GM12878 (cell line): Measurements from ENCODE around the gene DYTN. TPM values are rescaled to one million over a fixed set of nuclear protein-coding genes. Genes with fewer than 3 reads are reported as not detected.

Source experiments
- ATAC-seq: fragments of 200-7000 bp; cut with Tn5 transposase; 3 replicates; pipeline ENCODE4 v1.9.1; 2020; ENCODE audit warnings: mild to moderate bottlenecking, moderate library complexity
- BruUV-seq: library from RNA; stranded (reverse); fragments of 400-500 nt; replicated peaks from 2 replicates; lab custom pipeline; 2021; lab: Mats Ljungman, UMichigan
- CTCF ChIA-PET: fragments of 300-600 bp; sonication (Branson Sonifier 250); formaldehyde crosslinking; extraction: SDS; loops from one replicate; lab custom pipeline; 2021; ENCODE audit warnings: inconsistent platforms; lab: Yijun Ruan, JAX
- POLR2A ChIA-PET: fragments of 350-600 bp; formaldehyde crosslinking; extraction: SDS; loops from one replicate; lab custom pipeline; 2021; ENCODE audit warnings: inconsistent platforms; lab: Charles Lee
- RAD21 ChIA-PET: fragments of 300-600 bp; sonication (Branson Sonifier 250); formaldehyde crosslinking; loops from one replicate; lab custom pipeline; 2023; ENCODE audit warnings: antibody characterized with exemption; ENCODE audit not compliant: unreplicated experiment; lab: Charles Lee
- SMC1A ChIA-PET: fragments of 300-600 bp; sonication (Branson Sonifier 250); formaldehyde crosslinking; loops from one replicate; lab custom pipeline; 2023; ENCODE audit not compliant: unreplicated experiment, uncharacterized antibody; lab: Charles Lee
- DNase-seq: peaks from one replicate; pipeline ENCODE4 v3.0.0-alpha.2; 2011; ENCODE audit warnings: low read depth, low spot score
- FAIRE-seq: peaks from 3 replicates; lab custom pipeline; 2011; peaks lifted over from hg19 to GRCh38; lab: Jason Lieb, UNC
- H2AFZ ChIP-seq: 2 replicates; pipeline ENCODE4 v1.6.0; 2011; ENCODE audit warnings: low read depth, low read length, control low read depth; ENCODE audit not compliant: control insufficient read depth
- H3K27ac ChIP-seq: 2 replicates; pipeline ENCODE4 v1.5.1; 2011; ENCODE audit warnings: control low read depth; ENCODE audit not compliant: control insufficient read depth, insufficient read depth
- H3K27me3 ChIP-seq, 2 experiments: replicated peaks in 1 of 2; 2 replicates each; pipeline versions ENCODE4 v1.6.0 to v1.6.1; 2011; ENCODE audit warnings: low read length in 1 of 2; ENCODE audit not compliant: control insufficient read depth in 2 of 2, insufficient read depth in 2 of 2
- H3K36me3 ChIP-seq, 2 experiments: 2 replicates each; pipeline ENCODE4 v1.5.1; 2011; ENCODE audit warnings: low read length in 1 of 2; ENCODE audit not compliant: control insufficient read depth in 2 of 2, insufficient read depth in 2 of 2
- H3K4me1 ChIP-seq: 2 replicates; pipeline ENCODE4 v1.6.1; 2011; ENCODE audit warnings: mild to moderate bottlenecking, low read length, moderate library complexity, mixed read lengths; ENCODE audit not compliant: control insufficient read depth, insufficient read depth
- H3K4me2 ChIP-seq: 2 replicates; pipeline ENCODE4 v1.6.0; 2011; ENCODE audit warnings: control low read depth; ENCODE audit not compliant: control insufficient read depth, insufficient read depth
- H3K4me3 ChIP-seq: fragments of 200-600 bp; sonication (generic); 2 replicates; pipeline ENCODE4 v1.5.1; 2016
- H3K79me2 ChIP-seq: 2 replicates; pipeline ENCODE4 v1.6.0; 2011; ENCODE audit warnings: low read length; ENCODE audit not compliant: control insufficient read depth, insufficient read depth
- H3K9ac ChIP-seq: 2 replicates; pipeline ENCODE4 v1.8.0; 2011; ENCODE audit warnings: low read length, control low read depth, mixed read lengths; ENCODE audit not compliant: control insufficient read depth, insufficient read depth
- H3K9me3 ChIP-seq: replicated peaks from 3 replicates; pipeline ENCODE4 v1.5.1; 2011; ENCODE audit warnings: mild to moderate bottlenecking, low read length; ENCODE audit not compliant: control insufficient read depth, insufficient read depth
- H4K20me1 ChIP-seq: 2 replicates; pipeline ENCODE4 v1.6.0; 2011; ENCODE audit not compliant: control insufficient read depth, insufficient read depth
- CHD2 ChIP-seq: IDR thresholded peaks from 2 replicates; pipeline ENCODE4 v1.6.1; 2011; ENCODE audit warnings: low read depth, low read length, improper control_type of control experiment, borderline replicate concordance
- EZH2 ChIP-seq: IDR thresholded peaks from 2 replicates; pipeline ENCODE4 v1.6.1; 2012; ENCODE audit warnings: low read depth, mild to moderate bottlenecking, control low read depth, inconsistent platforms, low read length, borderline replicate concordance; ENCODE audit not compliant: control insufficient read depth
- KAT2A ChIP-seq: conservative IDR thresholded peaks from 2 replicates; pipeline ENCODE4 v1.6.1; 2011; ENCODE audit warnings: low read depth, low read length; ENCODE audit not compliant: control insufficient read depth
- NBN ChIP-seq: fragments of 450-650 bp; IDR thresholded peaks from 2 replicates; pipeline ENCODE4 v1.6.1; 2016
- RELA ChIP-seq: fragments of 450-650 bp; IDR thresholded peaks from 2 replicates; pipeline ENCODE4 v1.8.0; 2014; ENCODE audit warnings: borderline replicate concordance; ENCODE audit not compliant: partially characterized antibody
- SKIL ChIP-seq: fragments of 450-650 bp; IDR thresholded peaks from 2 replicates; pipeline ENCODE4 v1.6.1; 2017; ENCODE audit warnings: mild to moderate bottlenecking, low read depth, inconsistent platforms; ENCODE audit not compliant: poor library complexity, severe bottlenecking
- TARDBP ChIP-seq: IDR thresholded peaks from 2 replicates; pipeline ENCODE4 v1.6.1; 2016; ENCODE audit warnings: borderline replicate concordance
- ZBTB40 ChIP-seq: fragments of 450-650 bp; IDR thresholded peaks from 2 replicates; pipeline ENCODE4 v1.6.1; 2016; ENCODE audit warnings: mild to moderate bottlenecking, moderate library complexity, borderline replicate concordance
- WGBS: methylation state at CpG from one replicate; pipeline ENCODE4 v1.1.6; 2016; ENCODE audit warnings: low lambda C conversion rate; ENCODE audit not compliant: insufficient replicate concordance, insufficient coverage; ENCODE audit errors: missing lambda C conversion rate; 5-methylcytosine and 5-hydroxymethylcytosine counted together
- in situ Hi-C: fragments of 300-500 bp; cut with MboI; formaldehyde crosslinking; loops from 9 replicates; pipeline ENCODE4 v1.14.3; 2018; ENCODE audit warnings: mixed read lengths
- intact Hi-C: fragments of 100-400 bp; cut with micrococcal nuclease; formaldehyde crosslinking; loops from one replicate; pipeline ENCODE4 v1.14.2; 2022; ENCODE audit not compliant: unreplicated experiment
- polyA plus RNA-seq, 11 experiments: library from polyadenylated mRNA; depleted of rRNA in 4 of 11; unstranded in 6 of 11; stranded (reverse) in 5 of 11; fragments of >200 nt; fragmentation: Nextera tagmentation in 4 of 11; fragmentation: Illumina TruSeq in 1 of 11; extraction: Ambion mirVana in 4 of 11; extraction: Trizol in 1 of 11; gene quantifications; 1 replicate in 1 of 11; 2 replicates in 10 of 11; pipeline versions ENCODE4 v1.2.1 to v1.2.3, GENCODE V29; 2011 to 2016; ENCODE audit warnings: inconsistent platforms in 2 of 11, missing spikeins in 2 of 11, low read depth in 1 of 11
- total RNA-seq, 4 experiments: library from RNA; depleted of rRNA in 3 of 4; stranded (reverse); fragments of >200 nt in 3 of 4; fragmentation: Illumina TruSeq in 1 of 4; extraction: Trizol in 1 of 4; gene quantifications; 2 replicates each; pipeline versions ENCODE4 v1.2.1 to v1.2.3, GENCODE V29; 2013 to 2021
- TF ChIP-seq, protein P1 (sequence below): IDR thresholded peaks from 2 replicates; pipeline ENCODE4 v1.6.1; 2012; ENCODE audit warnings: low read depth, low read length, improper control_type of control experiment

The DYTN gene
- total and polyA plus RNA-seq, 10 of the 15 experiments (the other 5 are each of a cell fraction or from before 2014, with no cell fraction given): 0.02 to 0.32 (median 0.09) TPM; not detected in 3

- TF ChIP-seq, protein P1, sequence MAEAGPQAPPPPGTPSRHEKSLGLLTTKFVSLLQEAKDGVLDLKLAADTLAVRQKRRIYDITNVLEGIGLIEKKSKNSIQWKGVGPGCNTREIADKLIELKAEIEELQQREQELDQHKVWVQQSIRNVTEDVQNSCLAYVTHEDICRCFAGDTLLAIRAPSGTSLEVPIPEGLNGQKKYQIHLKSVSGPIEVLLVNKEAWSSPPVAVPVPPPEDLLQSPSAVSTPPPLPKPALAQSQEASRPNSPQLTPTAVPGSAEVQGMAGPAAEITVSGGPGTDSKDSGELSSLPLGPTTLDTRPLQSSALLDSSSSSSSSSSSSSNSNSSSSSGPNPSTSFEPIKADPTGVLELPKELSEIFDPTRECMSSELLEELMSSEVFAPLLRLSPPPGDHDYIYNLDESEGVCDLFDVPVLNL: no peak
- TF ChIP-seq KAT2A (no peak), RELA (no peak)
- FAIRE-seq: no peak
- WGBS: 33% methylated on average over 5 of the region's 5 CpGs
- Histone ChIP-seq H3K4me1 (no peaks in the 10 kb centered on the region), H3K4me3 (no peak overlapping the region), H3K36me3 (no peaks in the 10 kb centered on the region), H3K9ac (no peak overlapping the region), H4K20me1 (no peaks in the 10 kb centered on the region), H3K9me3 (no peaks in the 10 kb centered on the region), H3K79me2 (no peaks in the 10 kb centered on the region), H2AFZ (no peak overlapping the region), H3K27ac (no peak overlapping the region), H3K27me3 (no peaks in the 10 kb centered on the region), H3K4me2 (no peak overlapping the region)
- intact Hi-C loops: no loop called here
- ChIA-PET SMC1A (interaction anchor here (1.1 kb wide), 1 partner anchor 352 kb away, joined by 3 read pairs; no protein-coding TSS in a partner anchor), CTCF (interaction anchor here (1.0 to 1.5 kb wide), 3 partner anchors 10 to 63 kb away, joined by 3 to 5 read pairs (median 3); no protein-coding TSS in a partner anchor), RAD21 (interaction anchor here (0.7 to 1.0 kb wide), 2 partner anchors 8 to 19 kb away, joined by 3 read pairs; no protein-coding TSS in a partner anchor), POLR2A (no interaction called here)
- DNase-seq: no peak
- ATAC-seq: no peak
- in situ Hi-C loops: no loop called here
- BruUV-seq: no TSS peak
Measured at GRCh38 chr2:206736935-206737334, 18.7 kb upstream of the DYTN start.

DNA sequence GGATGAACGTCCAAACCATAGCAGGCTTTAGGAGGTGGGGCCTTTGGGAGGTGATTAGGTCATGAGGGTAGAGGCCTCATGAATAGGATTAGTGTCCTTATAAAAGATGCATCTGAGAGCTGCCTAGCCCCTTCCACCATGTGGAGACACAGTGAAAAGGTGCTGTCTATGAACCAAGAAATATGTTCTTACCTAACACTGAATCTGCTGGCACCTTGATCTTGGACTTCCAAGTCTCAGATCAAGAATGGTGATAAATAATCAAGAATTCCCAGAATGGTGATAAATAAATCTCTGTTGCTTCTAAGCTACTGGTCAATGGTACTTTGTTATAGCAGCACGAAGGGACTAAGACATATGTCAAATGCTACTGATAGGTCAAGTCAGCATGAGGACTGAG, 15.1 kb upstream of the DYTN start:
- FAIRE-seq (no peak), ATAC-seq (no peak), DNase-seq (no peak)
- H2AFZ ChIP-seq: no peak overlapping the region
- CTCF ChIA-PET: no interaction called here
- no TSS peak for BruUV-seq
- H4K20me1 ChIP-seq: no peaks in the 10 kb centered on the region
- H3K4me2 ChIP-seq: no peak overlapping the region
- in situ Hi-C loops (no loop called here), intact Hi-C loops (no loop called here)
- H3K79me2 ChIP-seq: no peaks in the 10 kb centered on the region
- no peaks in the 10 kb centered on the region for H3K36me3 ChIP-seq
- no peaks in the 10 kb centered on the region for H3K27me3 ChIP-seq
- no peaks in the 10 kb centered on the region for H3K9me3 ChIP-seq
- H3K4me1 ChIP-seq: no peaks in the 10 kb centered on the region
- WGBS: 25% methylated on average over 2 of the region's 2 CpGs
- SMC1A ChIA-PET: interaction anchor here (0.5 kb wide), 1 partner anchor 257 kb away, joined by 3 read pairs; no protein-coding TSS in a partner anchor
- no peak overlapping the region for H3K4me3 ChIP-seq
- RAD21 ChIA-PET: no interaction called here
- POLR2A ChIA-PET: no interaction called here
- no peak overlapping the region for H3K27ac ChIP-seq
- H3K9ac ChIP-seq: no peak overlapping the region
- no peak for TF ChIP-seq EZH2
- TF ChIP-seq SKIL: no peak
- TF ChIP-seq ZBTB40: no peak
- TF ChIP-seq TARDBP: no peak
- no peak for TF ChIP-seq CHD2
- TF ChIP-seq RELA: no peak
- TF ChIP-seq NBN: no peak
